ENCODE results near the gene TBXAS1. TPM values are rescaled to one million over a fixed set of nuclear protein-coding genes. Genes with fewer than 3 reads are reported as not detected.

Gene TBXAS1
- total RNA-seq, 3 donors from 2014 or later (not counting 1 experiment from before 2014, with no cell fraction given), result 72.7 to 110 (median 88.7) TPM

DNA sequence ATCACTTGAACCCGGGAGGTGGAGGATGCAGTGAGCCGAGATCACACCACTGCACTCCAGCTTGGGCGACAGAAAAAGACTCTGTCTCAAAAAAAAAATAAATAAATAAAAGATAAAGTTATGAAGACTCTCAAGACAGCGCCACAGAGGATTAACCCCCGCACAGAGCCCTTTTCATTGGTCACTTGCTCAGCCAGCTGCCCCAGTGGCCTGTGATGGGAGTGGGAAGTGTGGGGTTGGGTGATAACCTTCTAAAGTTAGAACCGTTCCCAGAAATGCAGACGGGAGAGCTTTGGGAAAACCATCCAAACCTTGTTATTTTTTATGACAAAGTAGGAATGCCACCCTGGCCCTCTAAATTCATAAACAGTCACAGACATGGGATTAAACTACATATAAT is 176.3 kb downstream of the TBXAS1 start:
- no peaks in the 10 kb centered on the region for H3K36me3 ChIP-seq (ENCODE audit: control insufficient read depth, insufficient read depth, low read length)
- no peaks in the 10 kb centered on the region for H3K27me3 ChIP-seq (ENCODE audit: control insufficient read depth, insufficient read depth, low read length)
- TF ChIP-seq, protein P1, sequence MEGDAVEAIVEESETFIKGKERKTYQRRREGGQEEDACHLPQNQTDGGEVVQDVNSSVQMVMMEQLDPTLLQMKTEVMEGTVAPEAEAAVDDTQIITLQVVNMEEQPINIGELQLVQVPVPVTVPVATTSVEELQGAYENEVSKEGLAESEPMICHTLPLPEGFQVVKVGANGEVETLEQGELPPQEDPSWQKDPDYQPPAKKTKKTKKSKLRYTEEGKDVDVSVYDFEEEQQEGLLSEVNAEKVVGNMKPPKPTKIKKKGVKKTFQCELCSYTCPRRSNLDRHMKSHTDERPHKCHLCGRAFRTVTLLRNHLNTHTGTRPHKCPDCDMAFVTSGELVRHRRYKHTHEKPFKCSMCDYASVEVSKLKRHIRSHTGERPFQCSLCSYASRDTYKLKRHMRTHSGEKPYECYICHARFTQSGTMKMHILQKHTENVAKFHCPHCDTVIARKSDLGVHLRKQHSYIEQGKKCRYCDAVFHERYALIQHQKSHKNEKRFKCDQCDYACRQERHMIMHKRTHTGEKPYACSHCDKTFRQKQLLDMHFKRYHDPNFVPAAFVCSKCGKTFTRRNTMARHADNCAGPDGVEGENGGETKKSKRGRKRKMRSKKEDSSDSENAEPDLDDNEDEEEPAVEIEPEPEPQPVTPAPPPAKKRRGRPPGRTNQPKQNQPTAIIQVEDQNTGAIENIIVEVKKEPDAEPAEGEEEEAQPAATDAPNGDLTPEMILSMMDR (IDR thresholded peaks at IDR 0.05), result no peak
- H3K27ac ChIP-seq (ENCODE audit: low read length), result no peak overlapping the region
- no peaks in the 10 kb centered on the region for H3K9me3 ChIP-seq (ENCODE audit: control insufficient read depth, insufficient read depth, low read length)
- no peaks in the 10 kb centered on the region for H3K4me1 ChIP-seq (ENCODE audit: control insufficient read depth, insufficient read depth, low read length)
- DNase-seq, result no peak
- intact Hi-C loops (cut with micrococcal nuclease), result no loop called here
- Mint-ChIP-seq H3K4me3 (no peak overlapping the region), H3K27me3 (ENCODE audit: low read depth in 2 of 2) (no peaks in the 10 kb centered on the region), H3K27ac (no peak overlapping the region), H3K4me1 (peaks cover 6% of the 10 kb centered on the region in 2 donors), H3K36me3 (no peaks in the 10 kb centered on the region), H3K9me3 (no peaks in the 10 kb centered on the region)
- no peak overlapping the region for H3K4me3 ChIP-seq (ENCODE audit: low read length)
- 92% methylated on average over 6 of the region's 7 CpGs for WGBS (ENCODE audit: insufficient coverage)
- ATAC-seq, result no peak

DNA sequence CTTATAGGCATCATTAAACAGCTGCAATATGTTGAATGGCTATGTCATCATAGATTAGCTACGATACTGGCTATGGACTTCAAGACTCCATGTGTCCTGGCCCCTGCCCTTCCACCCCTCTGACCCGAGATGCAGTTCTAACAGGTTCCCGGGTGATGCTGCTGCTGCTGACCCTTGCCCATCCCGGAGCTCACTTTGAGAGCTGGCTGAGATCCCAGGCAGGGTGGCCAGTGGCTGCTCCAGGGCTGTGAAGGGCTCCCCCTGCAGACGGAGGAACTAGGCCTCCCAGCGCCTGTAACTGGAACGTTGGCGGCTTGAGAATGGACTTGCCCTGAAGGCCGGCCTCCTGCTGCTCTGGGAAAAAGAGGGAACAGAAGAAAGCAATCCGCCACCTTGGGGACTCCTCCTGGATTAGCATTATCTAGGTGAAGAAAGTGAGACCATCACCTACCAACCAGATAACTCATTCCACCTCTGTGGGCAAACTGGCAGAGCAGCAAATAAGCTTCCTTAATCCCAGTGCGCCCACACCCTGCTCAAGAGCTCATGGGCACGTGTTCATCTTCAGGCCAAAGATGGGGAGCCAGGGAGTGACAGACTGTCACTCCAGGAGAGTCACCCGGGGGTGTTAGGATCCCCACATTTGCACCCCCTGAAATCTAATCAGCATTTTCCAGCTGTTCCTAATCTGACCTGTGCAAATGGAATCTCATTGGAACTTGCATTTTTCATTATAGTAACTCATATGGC is 176.9 kb downstream of the TBXAS1 start:
- Mint-ChIP-seq H3K9me3 (no peaks in the 10 kb centered on the region), H3K27me3 (ENCODE audit: low read depth in 2 of 2) (no peaks in the 10 kb centered on the region), H3K4me3 (no peak overlapping the region), H3K27ac (no peak overlapping the region), H3K36me3 (no peaks in the 10 kb centered on the region), H3K4me1 (peaks cover 6% of the 10 kb centered on the region in 2 donors)
- Histone ChIP-seq H3K4me3 (ENCODE audit: low read length) (no peak overlapping the region), H3K27me3 (ENCODE audit: control insufficient read depth, insufficient read depth, low read length) (no peaks in the 10 kb centered on the region), H3K36me3 (ENCODE audit: control insufficient read depth, insufficient read depth, low read length) (no peaks in the 10 kb centered on the region), H3K9me3 (ENCODE audit: control insufficient read depth, insufficient read depth, low read length) (no peaks in the 10 kb centered on the region), H3K27ac (ENCODE audit: low read length) (no peak overlapping the region), H3K4me1 (ENCODE audit: control insufficient read depth, insufficient read depth, low read length) (no peaks in the 10 kb centered on the region)
- TF ChIP-seq, protein P1 (IDR thresholded peaks at IDR 0.05), result no peak
- DNase-seq (no peak), ATAC-seq (no peak)
- intact Hi-C loops (cut with micrococcal nuclease), result no loop called here
- WGBS (ENCODE audit: insufficient coverage), result 84% methylated on average over 12 of the region's 13 CpGs

DNA sequence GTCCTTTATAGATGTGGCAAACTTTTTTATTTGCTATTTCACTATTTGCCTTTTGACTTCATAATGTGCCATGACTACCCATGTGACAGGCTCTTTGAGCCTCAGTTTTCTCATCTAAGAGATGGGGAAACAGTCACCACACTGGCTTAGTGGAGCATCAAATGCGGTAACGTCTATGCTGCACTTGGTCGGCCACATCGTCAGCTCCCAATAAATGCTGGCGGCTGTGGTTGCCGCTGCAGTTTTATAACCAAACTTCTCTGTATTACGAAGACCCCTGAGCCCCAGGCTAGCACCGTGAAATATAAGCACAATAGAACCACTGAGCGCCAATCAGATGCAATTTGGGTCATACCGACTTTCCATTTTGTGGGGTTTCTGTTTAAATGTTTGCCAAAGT is 177.5 kb downstream of the TBXAS1 start:
- WGBS (ENCODE audit: insufficient coverage), result 97% methylated on average over 10 of the region's 10 CpGs
- DNase-seq (no peak), ATAC-seq (no peak)
- H3K27ac Mint-ChIP-seq, result no peak overlapping the region
- H3K9me3 Mint-ChIP-seq, result no peaks in the 10 kb centered on the region
- Histone ChIP-seq H3K27ac (ENCODE audit: low read length) (no peak overlapping the region), H3K4me1 (ENCODE audit: control insufficient read depth, insufficient read depth, low read length) (no peaks in the 10 kb centered on the region), H3K36me3 (ENCODE audit: control insufficient read depth, insufficient read depth, low read length) (no peaks in the 10 kb centered on the region), H3K9me3 (ENCODE audit: control insufficient read depth, insufficient read depth, low read length) (no peaks in the 10 kb centered on the region), H3K27me3 (ENCODE audit: control insufficient read depth, insufficient read depth, low read length) (no peaks in the 10 kb centered on the region), H3K4me3 (ENCODE audit: low read length) (no peak overlapping the region)
- H3K27me3 Mint-ChIP-seq (ENCODE audit: low read depth in 2 of 2), result no peaks in the 10 kb centered on the region
- H3K4me3 Mint-ChIP-seq, result no peak overlapping the region
- H3K4me1 Mint-ChIP-seq, result peaks cover 6% of the 10 kb centered on the region in 2 donors
- H3K36me3 Mint-ChIP-seq, result peaks cover 1% of the 10 kb centered on the region
- TF ChIP-seq, protein P1 (IDR thresholded peaks at IDR 0.05), result no peak
- intact Hi-C loops (cut with micrococcal nuclease), result no loop called here

Measured in natural killer cell (primary cell).